Skeletal muscle satellite cell (primary cell): ENCODE data around the gene ATP2C2.

Source experiments
- H3K27me3 ChIP-seq: 2 replicates; pipeline ENCODE4 v1.7.0; 2013; ENCODE audit warnings: low read length; ENCODE audit not compliant: control insufficient read depth, insufficient read depth
- H3K36me3 ChIP-seq: 2 replicates; pipeline ENCODE4 v1.7.0; 2013; ENCODE audit warnings: mild to moderate bottlenecking, control low read depth, low read length; ENCODE audit not compliant: insufficient read depth
- H3K4me1 ChIP-seq: 2 replicates; pipeline ENCODE4 v1.7.0; 2013; ENCODE audit warnings: low read length; ENCODE audit not compliant: control insufficient read depth, insufficient read depth
- H3K4me2 ChIP-seq: 2 replicates; pipeline ENCODE4 v1.7.0; 2013; ENCODE audit warnings: mild to moderate bottlenecking, low read length
- H3K4me3 ChIP-seq: 2 replicates; pipeline ENCODE4 v1.7.0; 2013; ENCODE audit warnings: low read length
- H3K9ac ChIP-seq: 2 replicates; pipeline ENCODE4 v1.7.0; 2013; ENCODE audit warnings: mild to moderate bottlenecking, low read depth, low read length, moderate library complexity
- H3K9me3 ChIP-seq: replicated peaks from 2 replicates; pipeline ENCODE4 v1.7.0; 2013; ENCODE audit warnings: mild to moderate bottlenecking, control low read depth, low read length

The ATP2C2 gene

GRCh38 chr16:84509032-84509950 is 141.0 kb downstream of the ATP2C2 start:
- no peak overlapping the region for H3K4me3 ChIP-seq
- no peak overlapping the region for H3K4me2 ChIP-seq
- no peaks in the 10 kb centered on the region for H3K9me3 ChIP-seq
- H3K4me1 ChIP-seq: peaks cover 23% of the 10 kb centered on the region
- no peak overlapping the region for H3K9ac ChIP-seq
- H3K27me3 ChIP-seq: no peaks in the 10 kb centered on the region
- no peaks in the 10 kb centered on the region for H3K36me3 ChIP-seq

- no peaks in the 10 kb centered on the region for H3K27me3 ChIP-seq
- peak overlapping the region; percentile 72 for H3K4me2 ChIP-seq
- H3K9me3 ChIP-seq: no peaks in the 10 kb centered on the region
- peak overlapping the region; percentile 16 for H3K9ac ChIP-seq
- H3K4me1 ChIP-seq: peaks cover 7% of the 10 kb centered on the region
- peak overlapping the region; percentile 43 for H3K4me3 ChIP-seq
- no peaks in the 10 kb centered on the region for H3K36me3 ChIP-seq
These were observed 143.0 kb downstream of the ATP2C2 start for GRCh38 chr16:84511180-84511800.

- Histone ChIP-seq H3K4me3 (no peak overlapping the region), H3K9me3 (no peaks in the 10 kb centered on the region), H3K27me3 (no peaks in the 10 kb centered on the region), H3K4me1 (peaks cover 7% of the 10 kb centered on the region), H3K4me2 (no peak overlapping the region), H3K36me3 (no peaks in the 10 kb centered on the region), H3K9ac (no peak overlapping the region)
These were observed 143.5 kb downstream of the ATP2C2 start for GRCh38 chr16:84511831-84512230.

GRCh38 chr16:84513123-84513522 is 144.8 kb downstream of the ATP2C2 start:
- no peak overlapping the region for H3K4me2 ChIP-seq
- no peaks in the 10 kb centered on the region for H3K27me3 ChIP-seq
- no peaks in the 10 kb centered on the region for H3K9me3 ChIP-seq
- H3K4me3 ChIP-seq: no peak overlapping the region
- no peaks in the 10 kb centered on the region for H3K36me3 ChIP-seq
- H3K4me1 ChIP-seq: peaks cover 11% of the 10 kb centered on the region
- H3K9ac ChIP-seq: no peak overlapping the region

- no peak overlapping the region for H3K4me2 ChIP-seq
- no peaks in the 10 kb centered on the region for H3K9me3 ChIP-seq
- H3K4me1 ChIP-seq: peaks cover 11% of the 10 kb centered on the region
- H3K4me3 ChIP-seq: no peak overlapping the region
- no peak overlapping the region for H3K9ac ChIP-seq
- H3K36me3 ChIP-seq: no peaks in the 10 kb centered on the region
- H3K27me3 ChIP-seq: no peaks in the 10 kb centered on the region
These were observed 145.3 kb downstream of the ATP2C2 start for GRCh38 chr16:84513666-84514065.
